Measurements from ENCODE around the gene DDX17. TPM values are rescaled to one million over a fixed set of nuclear protein-coding genes. Genes with fewer than 3 reads are reported as not detected.

DDX17 gene
- total RNA-seq, 8 experiments from 2014 or later = 209 to 667 (median 286) TPM

DNA sequence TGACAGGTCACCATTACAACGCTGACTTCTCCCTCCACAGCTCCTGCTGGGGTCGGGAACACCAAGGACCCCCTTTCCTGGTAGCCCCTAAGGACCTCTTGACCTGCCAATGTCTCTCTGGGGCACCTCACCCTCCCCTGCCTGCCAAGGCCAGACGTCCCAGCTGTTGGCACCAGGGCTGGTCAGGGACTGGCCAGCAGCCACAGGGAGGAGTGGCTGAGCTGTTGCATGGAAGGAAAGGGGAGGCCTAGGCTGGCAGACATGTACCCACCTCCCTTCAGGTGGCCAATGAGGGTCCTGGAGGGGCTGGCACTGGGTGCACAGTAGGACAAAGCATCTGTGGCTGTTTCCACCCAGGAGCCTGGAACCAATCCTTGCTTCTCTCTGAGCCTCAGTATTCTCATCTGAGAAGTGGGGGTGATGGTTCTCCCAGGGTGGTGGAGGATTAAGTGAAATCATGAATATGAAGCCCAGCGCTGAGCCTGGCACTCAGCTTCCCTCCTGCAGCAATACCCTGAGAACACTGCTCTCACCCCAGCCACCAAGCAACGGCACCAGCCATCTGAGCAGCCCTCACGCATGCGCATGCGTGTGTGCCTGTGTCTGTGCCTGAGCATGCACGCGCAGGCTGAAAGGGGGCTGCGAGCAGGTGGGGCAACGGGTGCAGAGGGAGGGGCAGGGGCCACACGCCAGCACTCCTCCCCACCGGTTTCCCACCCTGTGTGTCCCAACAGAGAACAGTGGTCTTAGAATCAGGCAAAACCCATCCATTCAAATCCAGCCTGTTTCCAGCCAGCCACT is 57.0 kb downstream of the DDX17 start:
- no peak overlapping the region for H3K27ac ChIP-seq
- in situ Hi-C loops (cut with MboI; ENCODE audit: low pct_unique_long_range_greater_than_20kb in 2 of 9, low sequenced_read_pairs in 9 of 9, unreplicated experiment in 9 of 9) = no loop called here
- no peak overlapping the region for H3K4me3 ChIP-seq
- WGBS, 10 experiments = 70 to 100% (median 85%) methylated on average over 1 to 8 of the region's 14 CpGs; no CpG with 5 or more reads in 5 of the 10 experiments
- H3K4me1 ChIP-seq (replicated peaks in 1 of 2) = peaks cover 15 to 50% of the 10 kb centered on the region in 2 donors
- ATAC-seq (replicated peaks in 6 of 8) = no peak

DNA sequence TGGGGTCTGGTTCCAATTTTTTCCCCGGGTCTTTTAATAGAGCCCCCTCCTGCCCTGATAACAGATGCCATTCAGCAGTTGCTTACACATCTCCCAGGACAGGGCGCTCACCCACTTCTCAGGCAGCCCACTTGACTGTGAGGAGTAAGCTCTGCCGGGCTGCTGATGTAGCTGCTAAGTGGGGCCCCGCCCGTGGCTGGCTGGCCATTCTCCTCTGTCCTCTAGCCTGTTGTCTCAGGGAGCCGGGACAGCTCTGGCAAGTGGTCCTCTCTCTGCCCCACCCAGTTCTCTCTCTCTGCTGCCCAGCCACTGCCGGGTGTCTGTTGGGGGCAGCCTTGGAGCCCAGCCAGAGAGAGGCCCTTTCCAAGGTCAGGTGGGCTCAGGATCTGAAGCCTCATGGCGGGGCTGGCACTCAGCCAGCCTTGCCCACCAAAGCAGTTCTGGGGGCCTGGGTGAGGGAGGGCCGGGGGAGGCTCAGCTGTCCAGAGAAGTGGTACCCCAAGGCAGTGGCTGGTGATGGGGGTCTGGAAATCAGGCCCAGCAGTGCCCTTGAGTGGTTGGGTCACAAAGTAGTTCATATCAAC is 60.0 kb downstream of the DDX17 start:
- Histone ChIP-seq H3K4me3 (no peak overlapping the region), H3K27ac (no peak overlapping the region), H3K4me1 (replicated peaks in 1 of 2) (peaks cover 9 to 30% of the 10 kb centered on the region in 2 donors)
- in situ Hi-C loops (cut with MboI; ENCODE audit: low pct_unique_long_range_greater_than_20kb in 2 of 9, low sequenced_read_pairs in 9 of 9, unreplicated experiment in 9 of 9) = no loop called here
- peak in 4 of 8 experiments; percentile 41 to 63 (median 56) for ATAC-seq (replicated peaks in 6 of 8)
- WGBS, 10 experiments = 0 to 100% (median 81%) methylated on average over 1 to 4 of the region's 9 CpGs; no CpG with 5 or more reads in 7 of the 10 experiments

DNA sequence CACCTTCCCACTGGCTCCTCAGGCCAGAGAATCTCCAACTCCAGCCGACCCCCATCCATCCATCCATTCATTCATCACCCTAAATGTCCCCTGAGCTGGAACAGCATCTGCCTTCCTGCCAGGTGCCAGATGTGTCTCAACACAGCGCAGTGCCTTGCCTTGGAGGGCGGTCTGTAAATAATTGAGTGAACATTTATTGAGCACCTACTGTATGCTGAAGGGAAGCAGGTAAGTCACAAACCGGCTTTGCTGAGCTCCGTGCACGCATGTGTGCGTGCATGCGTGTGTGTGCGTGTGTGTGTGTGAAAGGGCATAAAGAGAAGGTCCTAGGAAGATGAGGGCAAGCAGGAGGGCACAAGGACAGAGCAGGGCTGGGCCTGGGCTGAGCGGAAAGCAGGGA is 61.3 kb downstream of the DDX17 start:
- no peak for ATAC-seq (replicated peaks in 6 of 8)
- H3K4me1 ChIP-seq (replicated peaks in 1 of 2) = peaks cover 3 to 21% of the 10 kb centered on the region in 2 donors
- no peak overlapping the region for H3K4me3 ChIP-seq
- WGBS, 10 experiments = 84 to 100% (median 89%) methylated on average over 1 to 8 of the region's 10 CpGs; no CpG with 5 or more reads in 4 of the 10 experiments
- H3K27ac ChIP-seq = no peak overlapping the region
- in situ Hi-C loops (cut with MboI; ENCODE audit: low pct_unique_long_range_greater_than_20kb in 2 of 9, low sequenced_read_pairs in 9 of 9, unreplicated experiment in 9 of 9) = no loop called here

DNA sequence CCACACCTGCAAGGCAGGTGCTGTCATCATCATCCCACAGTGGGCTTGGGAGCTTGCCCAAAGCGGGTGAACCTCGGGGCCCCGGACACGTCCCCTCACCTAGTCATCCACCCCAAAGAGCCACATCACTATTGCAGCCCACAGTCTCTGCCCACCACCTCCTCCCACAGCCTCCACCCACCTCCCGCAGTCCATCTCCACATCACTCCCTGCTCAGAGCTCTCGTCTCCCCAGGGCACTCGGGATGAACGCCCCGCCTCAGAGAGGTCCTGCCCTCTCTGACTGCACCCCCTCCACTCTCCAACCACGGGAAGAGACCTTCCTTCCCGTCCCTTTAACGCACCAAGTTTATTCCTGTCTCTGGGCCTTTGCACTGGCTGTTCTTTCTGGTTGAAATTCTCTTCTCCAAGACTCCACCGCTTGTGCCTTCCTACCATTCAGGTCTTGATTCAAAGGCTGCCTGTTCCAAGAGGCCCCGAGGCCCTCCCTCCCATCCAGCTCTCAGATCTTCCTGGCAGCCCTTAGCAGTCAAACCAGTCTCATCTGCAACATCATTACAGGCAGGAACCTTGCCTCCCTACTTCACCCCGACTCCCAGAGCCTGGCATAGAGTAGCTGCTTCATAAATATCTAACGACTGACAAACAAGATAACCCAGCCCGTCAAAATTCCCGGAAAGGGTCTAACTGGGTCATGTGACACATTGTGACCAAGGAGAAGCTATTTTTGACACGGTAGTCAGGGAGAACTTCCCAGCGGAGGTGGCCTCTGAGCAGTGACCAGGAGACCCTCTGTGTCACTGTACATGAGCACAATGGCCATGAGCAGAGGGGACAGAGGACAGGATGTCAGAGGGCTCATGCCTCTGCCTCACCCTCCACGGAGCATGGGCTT is 62.2 kb downstream of the DDX17 start:
- peaks cover 0 to 15% of the 10 kb centered on the region in 2 donors for H3K4me1 ChIP-seq (replicated peaks in 1 of 2)
- peak in 2 of 8 experiments; percentile 22 to 24 for ATAC-seq (replicated peaks in 6 of 8)
- WGBS, 10 experiments = 37 to 97% (median 60%) methylated on average over 1 to 8 of the region's 21 CpGs; no CpG with 5 or more reads in 3 of the 10 experiments
- H3K27ac ChIP-seq = no peak overlapping the region
- H3K4me3 ChIP-seq = no peak overlapping the region
- in situ Hi-C loops (cut with MboI; ENCODE audit: low pct_unique_long_range_greater_than_20kb in 2 of 9, low sequenced_read_pairs in 9 of 9, unreplicated experiment in 9 of 9) = no loop called here

DNA sequence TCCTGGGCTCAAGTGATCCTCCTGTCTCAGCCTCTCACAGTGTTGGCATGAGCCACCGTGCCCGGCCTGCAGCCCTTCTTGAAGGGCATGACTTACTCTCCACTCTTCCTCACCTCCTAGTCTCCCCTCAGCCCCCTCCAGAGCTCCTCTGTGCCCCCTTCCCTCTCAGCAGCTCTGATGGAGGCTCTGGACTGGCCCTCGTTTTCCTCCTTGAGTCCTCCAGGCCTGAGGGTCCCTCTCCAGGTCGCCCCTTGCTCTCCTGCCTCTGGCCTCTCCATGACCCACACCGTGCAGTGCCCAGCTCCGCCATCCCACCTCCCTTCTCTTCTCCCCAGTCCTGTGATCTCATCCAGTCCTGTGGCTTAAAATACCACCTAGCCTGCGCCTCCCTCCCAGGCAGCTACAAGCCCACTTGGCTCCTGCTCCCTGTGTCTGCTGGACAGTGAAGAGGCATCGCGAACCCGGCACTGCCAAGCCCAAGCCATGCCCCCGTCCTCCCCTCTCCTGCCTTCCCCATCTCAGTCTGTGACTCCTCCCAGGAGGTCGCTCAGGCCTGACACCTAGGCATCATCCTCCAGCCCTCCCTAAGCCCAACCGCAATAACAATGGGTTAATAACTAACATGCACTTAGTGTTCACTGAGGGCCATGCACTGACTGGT is 63.0 kb downstream of the DDX17 start:
- in situ Hi-C loops (cut with MboI; ENCODE audit: low pct_unique_long_range_greater_than_20kb in 2 of 9, low sequenced_read_pairs in 9 of 9, unreplicated experiment in 9 of 9) = no loop called here
- 20 to 100% (median 36%) methylated on average over 1 to 5 of the region's 13 CpGs; no CpG with 5 or more reads in 4 of the 10 experiments for WGBS, 10 experiments
- peaks cover 0 to 15% of the 10 kb centered on the region in 2 donors for H3K4me1 ChIP-seq (replicated peaks in 1 of 2)
- no peak overlapping the region for H3K4me3 ChIP-seq
- no peak overlapping the region for H3K27ac ChIP-seq
- ATAC-seq (replicated peaks in 6 of 8) = peak in 5 of 8 experiments; percentile 36 to 78 (median 54)

DNA sequence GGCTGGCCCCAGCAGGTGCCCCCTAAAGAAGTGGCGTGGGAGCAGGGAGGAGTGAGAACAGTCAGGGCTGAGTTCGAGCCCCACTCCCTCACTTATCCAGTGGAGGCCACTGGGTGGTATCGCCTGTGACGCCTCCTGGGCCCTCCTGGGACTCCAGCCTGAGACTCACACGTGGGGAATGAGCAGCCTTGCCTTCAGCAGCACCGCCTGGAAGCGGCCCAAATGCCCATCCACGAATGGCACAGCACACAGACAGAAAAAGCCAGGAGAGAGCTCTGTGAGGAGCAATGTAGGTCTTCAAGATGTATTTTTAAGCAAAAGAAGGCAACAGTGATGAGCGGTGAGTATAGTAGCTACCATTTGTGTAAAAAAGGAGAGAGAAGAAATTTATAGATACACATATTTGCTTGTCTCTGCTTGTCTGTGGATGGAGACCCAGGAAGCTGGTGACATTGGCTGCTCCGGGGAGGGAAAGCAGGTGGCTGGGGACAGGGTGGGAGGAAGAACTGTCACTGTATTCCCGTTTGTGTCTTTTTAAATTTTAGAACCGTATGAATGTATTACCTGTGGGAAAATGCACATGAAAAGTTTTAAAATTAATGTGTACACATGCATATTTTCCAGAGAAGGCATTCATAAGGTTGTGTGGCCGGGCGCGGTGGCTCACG is 64.4 kb downstream of the DDX17 start:
- peak in 1 of 8 experiments; percentile 2 for ATAC-seq (replicated peaks in 6 of 8)
- WGBS, 10 experiments = 54 to 100% (median 75%) methylated on average over 2 to 8 of the region's 16 CpGs; no CpG with 5 or more reads in 3 of the 10 experiments
- no peak overlapping the region for H3K4me3 ChIP-seq
- in situ Hi-C loops (cut with MboI; ENCODE audit: low pct_unique_long_range_greater_than_20kb in 2 of 9, low sequenced_read_pairs in 9 of 9, unreplicated experiment in 9 of 9) = no loop called here
- H3K4me1 ChIP-seq (replicated peaks in 1 of 2) = peaks cover 0 to 15% of the 10 kb centered on the region in 2 donors
- H3K27ac ChIP-seq = no peak overlapping the region

DNA sequence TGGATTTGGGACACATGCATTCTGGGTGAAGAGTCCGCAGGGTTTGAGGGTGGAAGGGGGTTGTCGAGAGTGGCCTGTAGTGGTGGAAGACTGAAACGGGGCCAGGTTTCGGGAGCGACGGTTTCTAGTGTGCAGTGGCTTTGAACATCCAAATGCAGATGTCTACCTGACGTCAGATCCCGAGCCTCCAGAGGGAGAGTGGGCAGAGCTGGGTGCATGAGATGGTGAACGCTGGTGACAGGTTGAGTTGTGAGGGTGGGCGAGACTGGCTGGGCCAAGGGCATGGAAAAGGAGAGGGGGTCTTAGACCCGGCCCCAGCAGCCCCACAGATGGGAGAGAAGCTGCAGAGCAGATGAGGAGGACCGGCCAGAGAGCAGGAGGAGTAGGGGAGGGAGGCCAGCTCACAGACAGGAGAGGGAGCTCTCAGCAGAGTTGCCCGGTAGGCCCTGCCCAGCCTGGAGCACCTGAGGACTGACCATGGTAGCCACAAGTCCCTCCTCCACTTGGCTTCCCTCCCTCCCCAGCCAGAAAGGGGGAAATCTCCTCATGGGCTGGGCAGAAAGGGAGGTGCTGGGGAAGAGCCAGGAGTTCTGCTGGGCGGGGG is 65.3 kb downstream of the DDX17 start:
- 0 to 100% (median 89%) methylated on average over 1 to 8 of the region's 14 CpGs; no CpG with 5 or more reads in 1 of the 10 experiments for WGBS, 10 experiments
- peaks cover 4 to 18% of the 10 kb centered on the region in 2 donors for H3K4me1 ChIP-seq (replicated peaks in 1 of 2)
- no peak overlapping the region for H3K4me3 ChIP-seq
- H3K27ac ChIP-seq = no peak overlapping the region
- ATAC-seq (replicated peaks in 6 of 8) = peak in 3 of 8 experiments; percentile 10 to 18 (median 13)
- in situ Hi-C loops (cut with MboI; ENCODE audit: low pct_unique_long_range_greater_than_20kb in 2 of 9, low sequenced_read_pairs in 9 of 9, unreplicated experiment in 9 of 9) = no loop called here

DNA sequence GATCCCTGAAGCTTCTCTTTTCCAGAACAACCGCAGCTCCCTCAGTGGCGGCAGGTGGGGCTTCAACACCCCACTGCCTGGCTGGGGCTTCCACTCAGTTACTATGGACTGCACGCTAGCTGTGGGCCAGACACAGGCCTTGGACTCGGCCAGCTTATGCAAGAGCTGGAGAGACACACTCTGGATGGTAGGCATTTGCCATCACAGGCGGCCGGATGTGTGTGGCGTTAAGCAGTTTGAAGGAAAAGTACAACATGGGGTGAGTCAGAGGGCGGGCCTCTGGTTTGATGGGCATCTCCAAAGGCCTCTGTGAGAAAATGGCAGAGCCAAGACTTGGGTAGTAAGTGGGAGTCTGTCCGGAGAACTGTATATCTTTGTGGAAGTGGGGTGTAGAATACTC is 68.7 kb downstream of the DDX17 start:
- Histone ChIP-seq H3K4me3 (no peak overlapping the region), H3K4me1 (replicated peaks in 1 of 2) (peaks cover 6 to 10% of the 10 kb centered on the region in 2 donors), H3K27ac (no peak overlapping the region)
- no peak for ATAC-seq (replicated peaks in 6 of 8)
- WGBS, 10 experiments = 98 to 100% (median 100%) methylated on average over 1 to 7 of the region's 9 CpGs; no CpG with 5 or more reads in 6 of the 10 experiments
- in situ Hi-C loops (cut with MboI; ENCODE audit: low pct_unique_long_range_greater_than_20kb in 2 of 9, low sequenced_read_pairs in 9 of 9, unreplicated experiment in 9 of 9) = no loop called here

DNA sequence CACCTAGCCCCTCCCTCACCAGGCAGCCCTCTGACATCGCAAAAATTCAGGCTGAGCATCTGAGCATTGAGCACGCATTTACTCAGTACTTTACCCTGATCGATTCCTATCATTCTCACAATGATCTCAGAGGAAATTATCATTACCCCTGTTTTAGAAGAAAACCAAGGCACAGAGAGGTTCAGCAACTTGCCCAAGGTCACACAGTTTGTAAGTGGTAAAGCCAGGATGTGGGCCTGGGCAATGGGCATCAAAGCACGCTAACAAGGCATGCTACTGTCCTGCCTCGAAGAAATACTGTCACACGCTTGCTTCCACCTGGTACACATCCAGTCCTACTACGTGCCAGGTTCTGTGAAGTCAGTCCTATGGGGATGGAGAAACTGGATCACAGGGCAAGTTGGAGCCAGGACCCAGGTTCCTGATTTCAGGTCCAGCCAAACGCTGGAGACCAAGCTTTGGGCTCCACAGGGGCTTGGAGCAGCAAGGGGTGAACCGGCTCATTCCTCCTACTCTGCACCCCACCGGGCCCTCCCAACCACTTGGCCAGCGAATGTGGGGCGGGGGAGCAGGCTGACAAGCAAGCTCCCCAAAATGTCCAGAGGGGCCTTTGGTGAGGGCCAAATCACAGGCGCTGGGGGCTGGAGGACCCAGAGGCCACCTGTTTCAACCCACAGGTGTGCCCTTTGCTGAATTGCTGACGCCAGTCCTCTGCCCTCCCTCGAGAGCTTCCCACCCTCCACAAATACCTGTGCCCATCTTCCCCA is 69.3 kb downstream of the DDX17 start:
- in situ Hi-C loops (cut with MboI; ENCODE audit: low pct_unique_long_range_greater_than_20kb in 2 of 9, low sequenced_read_pairs in 9 of 9, unreplicated experiment in 9 of 9) = no loop called here
- no peak overlapping the region for H3K4me3 ChIP-seq
- ATAC-seq (replicated peaks in 6 of 8) = no peak
- WGBS, 10 experiments = 70 to 94% (median 83%) methylated on average over 1 to 10 of the region's 15 CpGs; no CpG with 5 or more reads in 3 of the 10 experiments
- peaks cover 6 to 16% of the 10 kb centered on the region in 2 donors for H3K4me1 ChIP-seq (replicated peaks in 1 of 2)
- no peak overlapping the region for H3K27ac ChIP-seq

DNA sequence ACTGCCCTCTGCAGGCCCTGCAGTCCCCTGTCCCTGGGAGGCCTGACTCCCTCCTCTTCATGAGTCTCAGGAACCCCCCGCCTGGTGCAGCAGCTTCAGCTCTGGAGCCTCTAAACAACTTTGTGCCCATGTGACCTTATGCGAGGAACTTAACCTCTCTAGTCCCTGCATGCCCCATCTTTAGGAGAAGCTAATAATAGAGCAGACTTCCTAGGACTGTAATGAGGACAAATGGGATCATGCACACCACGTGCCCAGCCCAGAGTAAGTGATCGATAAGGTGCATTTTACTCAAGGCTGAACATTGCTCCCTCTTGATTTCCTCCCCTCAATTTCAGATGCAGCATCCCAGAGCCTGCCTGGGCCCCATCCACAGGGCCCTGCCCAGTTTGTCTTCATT is 70.1 kb downstream of the DDX17 start:
- in situ Hi-C loops (cut with MboI; ENCODE audit: low pct_unique_long_range_greater_than_20kb in 2 of 9, low sequenced_read_pairs in 9 of 9, unreplicated experiment in 9 of 9) = no loop called here
- Histone ChIP-seq H3K4me3 (no peak overlapping the region), H3K4me1 (replicated peaks in 1 of 2) (peaks cover 6 to 24% of the 10 kb centered on the region in 2 donors), H3K27ac (no peak overlapping the region)
- ATAC-seq (replicated peaks in 6 of 8) = peak in 4 of 8 experiments; percentile 35 to 50 (median 46)
- 10 to 83% (median 35%) methylated on average over 1 to 2 of the region's 4 CpGs; no CpG with 5 or more reads in 6 of the 10 experiments for WGBS, 10 experiments

DNA sequence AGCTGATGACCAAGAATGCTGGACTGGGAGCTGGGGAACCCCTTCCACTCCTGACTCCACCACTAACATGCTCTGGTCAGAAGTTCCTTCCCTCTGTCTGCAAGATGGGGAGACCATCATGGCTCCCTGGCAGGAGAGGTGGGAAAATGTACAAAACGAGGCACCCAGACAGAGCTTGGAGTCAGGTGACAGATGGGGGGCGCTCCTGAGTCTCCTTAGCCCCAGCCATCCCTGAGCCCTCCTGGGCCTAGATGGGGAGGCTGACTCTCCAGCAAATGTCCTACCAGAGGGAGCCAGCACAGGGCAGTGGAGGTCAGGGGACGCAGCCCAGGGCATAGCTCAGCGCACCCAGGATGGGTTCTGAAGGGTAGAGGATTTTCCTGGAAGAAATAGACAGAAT is 71.1 kb downstream of the DDX17 start:
- ATAC-seq (replicated peaks in 6 of 8) = no peak
- Histone ChIP-seq H3K4me1 (replicated peaks in 1 of 2) (peaks cover 6 to 32% of the 10 kb centered on the region in 2 donors), H3K4me3 (no peak overlapping the region), H3K27ac (no peak overlapping the region)
- WGBS, 10 experiments = 40 to 93% (median 70%) methylated on average over 1 to 3 of the region's 4 CpGs; no CpG with 5 or more reads in 6 of the 10 experiments
- in situ Hi-C loops (cut with MboI; ENCODE audit: low pct_unique_long_range_greater_than_20kb in 2 of 9, low sequenced_read_pairs in 9 of 9, unreplicated experiment in 9 of 9) = no loop called here
